HG03342 (cell line): Measurements from ENCODE around the gene CLK1.
"Not testable (repeated sequence)": the region's sequence is repeated elsewhere in the genome, so short reads cannot be mapped to it uniquely, and the experiment has no call there.

Source experiments
- ATAC-seq: cut with Tn5 transposase; IDR thresholded peaks from one replicate; pipeline ENCODE4 v1.9.1; 2021; ENCODE audit warnings: mild to moderate bottlenecking, moderate library complexity; ENCODE audit not compliant: unreplicated experiment

The CLK1 gene

GRCh38 chr2:200851398-200852248 lies 12.8 kb downstream of the CLK1 start:
- no peak for ATAC-seq

DNA sequence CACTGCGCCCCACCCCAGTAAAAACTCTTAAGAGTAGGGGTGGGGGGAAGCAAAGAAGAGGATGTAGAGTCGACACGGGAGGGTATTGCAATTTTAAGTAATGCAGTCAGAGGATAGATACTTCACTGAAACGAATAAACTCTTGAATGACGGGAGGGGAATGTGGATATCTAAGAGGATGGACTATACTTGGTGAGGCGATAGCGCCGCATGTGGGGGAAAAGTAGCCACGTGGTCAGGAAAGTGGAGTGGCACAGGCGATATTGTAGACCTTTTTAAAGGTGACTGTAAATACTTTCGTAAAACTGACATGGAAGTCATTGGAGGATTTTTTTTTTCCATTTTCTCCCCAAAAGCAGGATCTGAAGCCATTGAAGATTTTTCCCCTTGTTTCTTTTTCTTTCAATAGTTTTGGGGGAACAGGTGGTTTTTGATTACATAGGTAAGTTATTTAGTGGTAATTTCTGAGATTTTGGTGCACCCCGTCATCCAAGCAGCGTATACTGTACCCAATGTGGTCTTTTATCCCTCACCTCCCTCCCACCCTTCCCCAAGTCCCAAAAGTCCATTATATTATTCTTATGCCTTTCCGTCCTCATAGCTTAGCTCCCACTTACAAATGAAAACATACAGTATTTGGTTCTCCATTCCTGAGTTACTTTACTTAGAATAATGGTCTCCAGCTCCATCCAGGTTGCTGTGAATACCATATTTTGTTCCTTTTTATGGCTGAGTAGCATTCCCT lies 13.8 kb downstream of the CLK1 start:
- no peak for ATAC-seq

- ATAC-seq = no peak
Observed at GRCh38 chr2:200847939-200848338, 16.5 kb downstream of the CLK1 start.

- ATAC-seq = no peak
Observed at GRCh38 chr2:200847269-200847668, 17.2 kb downstream of the CLK1 start.

DNA sequence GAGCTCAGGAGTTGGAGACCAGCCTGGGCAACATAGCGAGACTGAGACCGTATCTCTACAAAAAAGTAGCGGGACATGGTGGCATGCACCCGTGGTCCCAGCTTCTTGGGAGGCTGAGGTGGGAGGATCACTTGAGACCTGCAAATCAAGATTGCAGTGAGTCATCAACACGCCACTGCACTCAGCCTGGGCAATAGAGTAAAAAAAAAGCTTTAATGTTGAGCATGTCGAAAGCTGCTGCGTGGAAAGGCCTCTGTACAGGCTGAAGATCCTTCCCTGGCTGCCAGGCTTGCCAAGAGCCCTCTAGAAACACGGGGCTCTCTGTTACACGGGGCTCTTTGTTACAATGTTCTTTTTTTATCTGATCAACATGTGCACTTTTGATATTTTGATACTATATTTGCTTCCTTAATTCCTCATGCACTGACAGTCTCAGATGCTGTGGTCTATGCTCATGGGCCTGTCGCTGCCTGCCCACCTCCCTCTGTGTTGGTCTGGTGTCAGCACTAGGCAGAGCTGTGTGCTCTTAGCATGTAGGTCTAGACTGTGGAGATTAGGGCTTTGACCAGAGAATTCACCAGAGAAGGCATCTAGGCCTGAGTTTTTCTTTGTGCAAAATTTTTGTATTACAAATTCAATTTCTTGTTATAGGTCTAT lies 18.7 kb downstream of the CLK1 start:
- ATAC-seq = no peak

GRCh38 chr2:200845194-200845593 lies 19.3 kb downstream of the CLK1 start:
- ATAC-seq = no peak

DNA sequence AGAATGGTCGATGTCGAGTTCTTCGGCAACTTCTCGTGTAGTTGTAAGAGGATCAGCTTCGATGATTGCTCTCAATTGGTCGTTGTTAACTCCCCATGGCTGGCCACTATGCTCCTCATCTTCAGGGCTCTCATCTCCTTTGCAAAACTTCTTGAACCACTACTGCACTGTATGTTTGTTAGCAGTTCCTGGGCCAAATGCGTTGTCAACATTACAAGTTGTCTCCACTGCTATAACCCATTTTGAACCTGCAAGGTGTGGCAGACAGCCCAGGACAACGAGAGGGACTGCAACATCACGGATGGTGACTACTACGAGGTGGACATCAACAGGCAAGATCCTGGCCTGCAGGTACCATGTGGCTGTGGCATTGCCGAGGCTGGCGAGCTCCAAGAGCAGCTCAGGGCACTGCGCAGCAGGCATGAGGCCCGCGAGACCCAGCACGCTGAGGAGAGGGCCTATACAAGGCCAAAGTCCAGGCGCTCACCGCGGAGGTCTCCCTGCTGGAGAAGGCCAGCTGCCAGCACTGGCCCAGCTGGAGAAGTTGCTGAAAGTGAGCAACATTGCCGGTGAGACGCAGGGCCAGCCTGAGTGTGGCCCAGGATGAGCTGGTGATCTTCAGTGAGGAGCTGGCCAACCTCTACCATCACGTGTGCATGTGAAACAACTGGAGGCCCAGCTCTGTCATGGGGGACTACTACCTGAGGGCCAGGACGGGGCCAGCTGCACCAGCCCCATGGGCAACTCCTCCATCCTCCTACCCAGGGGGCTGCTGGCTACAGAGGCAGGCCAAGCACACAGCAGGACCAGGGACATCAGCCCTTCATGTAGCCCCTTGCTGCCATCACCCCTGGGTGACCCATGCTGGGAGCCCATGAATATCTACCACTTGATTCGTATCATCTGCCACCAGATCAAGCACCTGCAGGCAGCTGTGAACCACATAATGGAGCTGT lies 20.2 kb downstream of the CLK1 start:
- no peak for ATAC-seq

DNA sequence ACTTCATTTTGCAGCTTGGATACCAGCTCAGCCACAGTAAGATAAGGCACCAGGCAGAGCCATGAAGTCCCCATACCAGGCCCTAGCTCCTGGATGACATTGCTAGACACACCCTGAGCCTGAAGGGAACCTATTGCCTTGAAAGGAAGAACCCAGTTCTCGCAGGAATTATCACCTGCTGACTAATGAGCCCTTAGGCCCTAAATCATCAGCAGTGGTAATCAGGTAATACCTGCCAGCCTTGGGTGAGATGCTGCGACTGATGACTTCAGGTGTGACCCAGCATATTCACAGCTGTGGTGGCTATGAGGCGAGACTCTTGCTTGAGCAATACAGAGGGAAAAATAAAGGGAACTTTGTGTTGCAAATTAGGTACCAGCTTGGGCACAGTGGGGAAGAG lies 24.9 kb downstream of the CLK1 start:
- no peak for ATAC-seq

DNA sequence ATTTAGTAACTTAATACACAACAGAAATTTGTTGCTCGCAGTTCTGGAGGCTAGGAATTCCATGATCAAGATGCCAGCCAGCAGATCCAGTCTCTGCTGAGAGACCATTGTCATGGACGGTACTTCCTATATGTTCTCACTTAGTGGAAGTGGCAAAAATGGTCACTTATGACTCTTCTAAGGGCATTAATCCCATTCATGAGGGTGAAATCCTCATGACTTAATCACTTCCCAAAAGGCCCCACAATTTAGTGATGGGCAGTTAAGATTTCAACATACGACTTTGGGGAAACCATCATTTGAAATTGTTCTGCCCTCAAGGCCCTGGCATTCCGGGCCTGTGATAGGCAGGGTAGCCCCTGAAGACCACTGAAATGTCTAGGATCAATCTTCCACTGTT lies 29.8 kb downstream of the CLK1 start:
- no peak for ATAC-seq

DNA sequence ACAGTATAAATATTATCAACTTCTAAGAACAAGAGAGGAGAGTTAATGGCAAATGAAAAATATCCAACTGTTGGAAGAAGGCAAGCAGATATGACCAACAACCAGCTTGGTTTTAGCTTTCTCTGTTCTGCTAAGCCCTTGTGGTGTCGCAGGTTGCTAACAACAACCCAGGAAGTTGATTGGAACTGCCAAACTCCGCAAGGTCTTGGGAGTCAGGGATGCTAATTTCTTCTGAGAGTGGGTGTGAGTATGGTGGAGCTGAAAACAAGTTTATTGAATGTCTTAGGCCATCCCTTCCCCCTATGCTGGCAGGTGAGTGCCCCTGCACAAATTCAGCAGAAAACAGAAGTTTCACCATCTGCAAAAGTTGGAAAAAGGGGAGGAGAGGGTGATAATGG lies 35.2 kb downstream of the CLK1 start:
- no peak for ATAC-seq

GRCh38 chr2:200828572-200829257 lies 35.7 kb downstream of the CLK1 start:
- no peak for ATAC-seq

GRCh38 chr2:200828104-200828503 lies 36.4 kb downstream of the CLK1 start:
- ATAC-seq = no peak

GRCh38 chr2:200821686-200822245 lies 42.7 kb downstream of the CLK1 start:
- ATAC-seq = no peak

- no peak for ATAC-seq
Observed at GRCh38 chr2:200820573-200821234, 43.8 kb downstream of the CLK1 start.

DNA sequence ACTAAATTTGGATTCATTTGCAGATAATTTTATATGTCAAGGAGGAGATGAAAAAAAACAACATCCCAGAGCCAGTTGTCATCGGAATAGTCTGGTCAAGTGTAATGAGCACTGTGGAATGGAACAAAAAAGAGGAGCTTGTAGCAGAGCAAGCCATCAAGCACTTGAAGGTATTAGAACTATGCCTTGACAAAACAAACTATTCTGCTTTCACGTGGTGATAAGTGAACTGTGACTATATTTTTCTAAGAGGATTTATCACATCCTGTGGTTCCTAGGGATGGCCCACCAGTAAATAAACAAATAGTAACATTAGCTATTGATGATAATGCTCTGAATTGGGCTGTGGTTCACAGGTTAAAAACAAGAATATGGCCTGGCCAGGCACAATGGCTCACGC lies 45.7 kb downstream of the CLK1 start:
- ATAC-seq = not testable (repeated sequence)

GRCh38 chr2:200814917-200815316 lies 49.5 kb downstream of the CLK1 start:
- no peak for ATAC-seq

GRCh38 chr2:200814276-200814815 lies 50.1 kb downstream of the CLK1 start:
- ATAC-seq = no peak

DNA sequence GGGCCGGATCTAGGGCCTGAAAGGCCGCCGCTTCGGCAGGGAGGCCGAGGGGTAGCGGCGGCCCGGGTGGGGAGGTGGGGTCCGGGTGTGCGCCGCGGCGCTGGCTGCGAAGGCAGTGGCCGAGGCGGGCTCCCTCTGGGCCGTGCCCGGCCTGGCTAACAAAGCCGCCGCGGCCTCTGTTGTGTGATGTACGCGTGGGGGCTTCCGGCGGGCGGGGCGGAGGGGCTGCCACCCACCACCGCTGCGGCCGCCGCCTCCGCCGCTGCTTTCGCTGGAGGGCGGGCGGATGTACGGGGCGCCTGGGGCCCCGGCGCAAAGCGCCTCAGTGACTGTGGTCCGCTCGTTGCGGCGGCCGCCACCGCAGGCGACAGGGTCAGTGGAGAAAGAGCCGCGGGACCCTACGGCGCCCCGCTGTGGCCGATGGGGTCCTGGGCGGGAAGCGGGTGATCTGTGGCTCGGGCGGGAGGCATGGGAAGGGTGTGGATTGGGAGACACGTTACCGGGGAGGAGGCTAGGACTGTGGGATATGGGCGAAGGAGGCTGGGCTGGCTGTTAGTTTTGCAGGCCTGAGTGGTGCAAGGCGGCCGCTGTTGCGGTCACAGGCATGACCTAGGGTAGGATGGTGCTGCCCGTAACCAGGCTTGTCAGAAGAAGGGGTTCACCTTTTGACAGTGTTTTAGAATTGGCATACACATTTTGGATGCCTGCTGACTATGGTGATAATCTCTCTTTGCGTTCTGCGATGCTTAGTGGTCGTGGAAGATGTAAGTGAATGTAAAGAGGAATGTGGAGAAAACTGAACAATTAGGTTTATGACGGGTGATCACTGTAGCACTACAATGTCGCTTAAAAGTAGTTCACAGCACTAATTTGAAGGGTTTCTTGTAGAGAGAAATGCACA lies 52.1 kb downstream of the CLK1 start:
- ATAC-seq = peak; percentile 33
